ENCODE results near the gene PRKCQ. TPM values are rescaled to one million over a fixed set of nuclear protein-coding genes. Genes with fewer than 3 reads are reported as not detected.

Gene PRKCQ
- total RNA-seq, 4 donors from 2014 or later: 1.8 to 11.6 (median 3.7) TPM

DNA sequence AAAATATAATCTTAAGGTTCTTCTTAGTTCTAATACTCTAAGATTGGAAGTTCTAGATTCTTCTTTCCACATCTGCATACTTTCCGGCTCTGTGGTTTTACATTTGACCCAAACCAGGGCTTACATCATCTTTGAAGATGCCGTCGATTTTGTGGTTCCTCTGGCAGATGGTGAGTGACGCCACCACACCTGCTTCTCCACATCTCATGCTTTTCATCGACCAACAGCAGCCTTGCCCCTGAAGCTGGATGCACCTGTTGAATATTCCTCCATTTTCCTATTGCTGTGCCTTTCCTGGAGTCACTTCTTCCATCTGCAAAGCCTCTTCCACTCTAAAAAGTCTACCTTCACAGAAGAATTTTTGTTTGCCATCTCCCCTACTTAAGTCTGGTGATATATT is 121.3 kb downstream of the PRKCQ start:
- no peaks in the 10 kb centered on the region for H3K36me3 ChIP-seq
- no peak for DNase-seq
- no peaks in the 10 kb centered on the region for H3K27me3 ChIP-seq
- TF ChIP-seq, protein P1, sequence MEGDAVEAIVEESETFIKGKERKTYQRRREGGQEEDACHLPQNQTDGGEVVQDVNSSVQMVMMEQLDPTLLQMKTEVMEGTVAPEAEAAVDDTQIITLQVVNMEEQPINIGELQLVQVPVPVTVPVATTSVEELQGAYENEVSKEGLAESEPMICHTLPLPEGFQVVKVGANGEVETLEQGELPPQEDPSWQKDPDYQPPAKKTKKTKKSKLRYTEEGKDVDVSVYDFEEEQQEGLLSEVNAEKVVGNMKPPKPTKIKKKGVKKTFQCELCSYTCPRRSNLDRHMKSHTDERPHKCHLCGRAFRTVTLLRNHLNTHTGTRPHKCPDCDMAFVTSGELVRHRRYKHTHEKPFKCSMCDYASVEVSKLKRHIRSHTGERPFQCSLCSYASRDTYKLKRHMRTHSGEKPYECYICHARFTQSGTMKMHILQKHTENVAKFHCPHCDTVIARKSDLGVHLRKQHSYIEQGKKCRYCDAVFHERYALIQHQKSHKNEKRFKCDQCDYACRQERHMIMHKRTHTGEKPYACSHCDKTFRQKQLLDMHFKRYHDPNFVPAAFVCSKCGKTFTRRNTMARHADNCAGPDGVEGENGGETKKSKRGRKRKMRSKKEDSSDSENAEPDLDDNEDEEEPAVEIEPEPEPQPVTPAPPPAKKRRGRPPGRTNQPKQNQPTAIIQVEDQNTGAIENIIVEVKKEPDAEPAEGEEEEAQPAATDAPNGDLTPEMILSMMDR (IDR thresholded peaks at IDR 0.05): no peak
- no peak for TF ChIP-seq POLR2A (IDR thresholded peaks at IDR 0.05)
- H3K27ac ChIP-seq: no peak overlapping the region
- no peaks in the 10 kb centered on the region for H3K4me1 ChIP-seq
- H3K4me3 ChIP-seq: no peak overlapping the region
- no peaks in the 10 kb centered on the region for H3K9me3 ChIP-seq

DNA sequence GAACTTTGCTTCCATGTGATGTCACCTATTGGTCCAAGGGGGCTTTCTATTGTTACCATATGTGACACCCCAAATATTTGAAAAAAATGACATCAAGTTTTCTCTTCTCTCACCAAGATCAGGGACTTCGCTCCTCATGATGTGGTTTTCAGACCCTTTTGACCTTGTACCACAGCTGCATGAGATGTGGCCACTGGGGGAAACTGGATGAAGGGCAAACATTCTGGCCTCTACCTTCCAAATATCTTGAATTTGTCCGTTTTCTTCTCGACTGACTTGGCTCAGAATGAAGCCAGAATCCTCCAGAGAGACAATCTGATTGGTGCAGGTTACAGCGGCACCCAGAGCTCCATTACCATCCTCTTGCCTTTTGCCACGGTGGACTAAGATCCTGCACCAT is 122.7 kb downstream of the PRKCQ start:
- Histone ChIP-seq H3K36me3 (no peaks in the 10 kb centered on the region), H3K4me3 (no peak overlapping the region), H3K27me3 (no peaks in the 10 kb centered on the region), H3K27ac (no peak overlapping the region), H3K9me3 (no peaks in the 10 kb centered on the region), H3K4me1 (no peaks in the 10 kb centered on the region)
- DNase-seq: no peak
- no peak for TF ChIP-seq POLR2A (IDR thresholded peaks at IDR 0.05)
- TF ChIP-seq, protein P1 (IDR thresholded peaks at IDR 0.05): no peak

DNA sequence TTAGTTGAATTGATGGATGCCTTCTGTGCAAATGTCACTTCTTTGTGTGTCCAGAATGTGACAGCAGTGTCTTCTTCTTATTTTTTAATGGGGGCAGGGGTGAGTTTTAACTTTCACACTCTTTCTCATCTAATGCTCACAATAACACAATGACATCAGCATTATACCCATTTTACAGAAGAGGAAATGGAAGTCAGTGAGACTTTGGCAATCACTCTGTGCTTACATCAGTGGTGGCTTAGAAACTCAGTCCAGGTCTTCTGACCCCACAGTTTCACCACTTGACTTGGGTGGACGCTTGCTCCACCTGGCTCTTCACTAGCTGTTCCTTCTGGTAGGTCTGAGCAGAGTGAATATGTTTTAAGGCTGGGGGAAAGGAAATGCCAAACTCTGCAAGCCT is 124.0 kb downstream of the PRKCQ start:
- no peak for DNase-seq
- Histone ChIP-seq H3K9me3 (no peaks in the 10 kb centered on the region), H3K36me3 (no peaks in the 10 kb centered on the region)

DNA sequence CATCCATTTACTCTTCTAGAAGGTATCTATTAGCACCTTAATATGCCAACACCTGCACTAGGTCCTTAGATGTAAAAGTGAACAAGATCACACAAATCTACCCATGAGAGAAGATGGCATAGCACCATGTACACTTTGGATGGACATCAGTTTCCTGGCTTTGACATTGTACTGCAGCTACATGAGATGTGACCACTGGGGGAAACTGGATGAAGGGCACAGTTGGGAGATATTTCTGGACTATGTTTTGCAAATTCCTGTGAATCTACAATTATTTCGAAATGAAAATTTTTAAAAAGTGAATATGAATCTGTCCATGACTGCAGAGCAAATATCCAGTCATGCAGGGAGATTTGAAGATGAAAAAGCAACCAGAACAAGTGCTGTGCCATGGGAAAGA is 124.5 kb downstream of the PRKCQ start:
- H3K36me3 ChIP-seq: no peaks in the 10 kb centered on the region
- H3K4me3 ChIP-seq: no peak overlapping the region
- no peak for TF ChIP-seq POLR2A (IDR thresholded peaks at IDR 0.05)
- TF ChIP-seq, protein P1 (IDR thresholded peaks at IDR 0.05): no peak
- H3K27me3 ChIP-seq: no peaks in the 10 kb centered on the region
- H3K4me1 ChIP-seq: no peaks in the 10 kb centered on the region
- H3K9me3 ChIP-seq: no peaks in the 10 kb centered on the region
- no peak overlapping the region for H3K27ac ChIP-seq
- no peak for DNase-seq

More for the DNA sequence above, 124.0 kb downstream of the PRKCQ start:
- H3K4me3 ChIP-seq: no peak overlapping the region
- no peak for TF ChIP-seq POLR2A (IDR thresholded peaks at IDR 0.05)
- TF ChIP-seq, protein P1 (IDR thresholded peaks at IDR 0.05): no peak
- no peak overlapping the region for H3K27ac ChIP-seq
- H3K4me1 ChIP-seq: no peaks in the 10 kb centered on the region
- no peaks in the 10 kb centered on the region for H3K27me3 ChIP-seq

DNA sequence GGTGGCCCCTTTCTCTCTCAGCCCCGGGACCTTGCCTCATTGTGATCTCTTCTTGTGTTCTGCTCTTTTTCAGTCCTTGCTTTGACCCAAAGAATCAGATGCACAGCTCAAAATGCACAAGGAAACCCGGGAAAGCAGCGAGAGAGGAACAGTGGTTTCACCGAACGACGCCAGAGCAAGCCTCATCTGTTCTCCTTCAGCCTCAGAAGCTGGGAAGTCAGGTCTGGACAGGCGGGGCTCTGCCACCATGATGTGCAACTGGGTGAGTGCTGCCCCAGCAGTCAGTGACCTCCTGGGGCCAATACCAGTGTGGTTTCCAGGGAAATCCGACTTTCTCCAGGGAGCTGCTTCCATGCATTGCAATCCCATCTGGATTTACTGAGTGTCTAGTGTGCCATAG is 133.4 kb downstream of the PRKCQ start:
- Histone ChIP-seq H3K36me3 (no peaks in the 10 kb centered on the region), H3K4me1 (no peaks in the 10 kb centered on the region), H3K27ac (no peak overlapping the region), H3K27me3 (no peaks in the 10 kb centered on the region), H3K4me3 (no peak overlapping the region), H3K9me3 (no peaks in the 10 kb centered on the region)
- TF ChIP-seq, protein P1 (IDR thresholded peaks at IDR 0.05): no peak
- TF ChIP-seq POLR2A (IDR thresholded peaks at IDR 0.05): no peak
- DNase-seq: no peak

All from Peyer's patch (tissue), 4 donors.